IMR-90 (cell line): ENCODE measurements around the gene SPART.

ENCODE experiments used
- CHD1 ChIP-seq: IDR thresholded peaks from 2 replicates; pipeline ENCODE4 v1.6.1; 2012; ENCODE audit warnings: low read depth, low read length, improper control_type of control experiment
- ELK1 ChIP-seq: fragments of 150-350 bp; IDR thresholded peaks from 2 replicates; pipeline ENCODE4 v1.6.1; 2016; ENCODE audit warnings: low read depth, mild to moderate bottlenecking, low read length, moderate library complexity, borderline replicate concordance
- FOS ChIP-seq: fragments of 150-350 bp; IDR thresholded peaks from 2 replicates; pipeline ENCODE4 v1.6.1; 2016; ENCODE audit warnings: low read depth, low read length
- MAFK ChIP-seq: IDR thresholded peaks from 2 replicates; pipeline ENCODE4 v1.6.1; 2012; ENCODE audit warnings: low read depth, low read length, improper control_type of control experiment
- MXI1 ChIP-seq: IDR thresholded peaks from 2 replicates; pipeline ENCODE4 v1.6.1; 2012; ENCODE audit warnings: low read depth, mild to moderate bottlenecking, low read length, moderate library complexity, borderline replicate concordance
- POLR2A ChIP-seq: IDR thresholded peaks from 2 replicates; pipeline ENCODE4 v1.6.1; 2012; ENCODE audit warnings: mild to moderate bottlenecking, low read depth, low read length
- RAD21 ChIP-seq: IDR thresholded peaks from 2 replicates; pipeline ENCODE4 v1.6.1; 2012; ENCODE audit warnings: low read length, improper control_type of control experiment
- RCOR1 ChIP-seq: IDR thresholded peaks from 2 replicates; pipeline ENCODE4 v1.6.1; 2012; ENCODE audit warnings: mild to moderate bottlenecking, low read length, improper control_type of control experiment; ENCODE audit not compliant: insufficient replicate concordance
- TF ChIP-seq, protein P1 (sequence below): conservative IDR thresholded peaks from 2 replicates; pipeline ENCODE4 v1.5.1; 2012; ENCODE audit warnings: mild to moderate bottlenecking, low read depth, low read length, improper control_type of control experiment

- TF ChIP-seq, protein P1, sequence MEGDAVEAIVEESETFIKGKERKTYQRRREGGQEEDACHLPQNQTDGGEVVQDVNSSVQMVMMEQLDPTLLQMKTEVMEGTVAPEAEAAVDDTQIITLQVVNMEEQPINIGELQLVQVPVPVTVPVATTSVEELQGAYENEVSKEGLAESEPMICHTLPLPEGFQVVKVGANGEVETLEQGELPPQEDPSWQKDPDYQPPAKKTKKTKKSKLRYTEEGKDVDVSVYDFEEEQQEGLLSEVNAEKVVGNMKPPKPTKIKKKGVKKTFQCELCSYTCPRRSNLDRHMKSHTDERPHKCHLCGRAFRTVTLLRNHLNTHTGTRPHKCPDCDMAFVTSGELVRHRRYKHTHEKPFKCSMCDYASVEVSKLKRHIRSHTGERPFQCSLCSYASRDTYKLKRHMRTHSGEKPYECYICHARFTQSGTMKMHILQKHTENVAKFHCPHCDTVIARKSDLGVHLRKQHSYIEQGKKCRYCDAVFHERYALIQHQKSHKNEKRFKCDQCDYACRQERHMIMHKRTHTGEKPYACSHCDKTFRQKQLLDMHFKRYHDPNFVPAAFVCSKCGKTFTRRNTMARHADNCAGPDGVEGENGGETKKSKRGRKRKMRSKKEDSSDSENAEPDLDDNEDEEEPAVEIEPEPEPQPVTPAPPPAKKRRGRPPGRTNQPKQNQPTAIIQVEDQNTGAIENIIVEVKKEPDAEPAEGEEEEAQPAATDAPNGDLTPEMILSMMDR = no peak
- TF ChIP-seq RAD21 (no peak), ELK1 (no peak), POLR2A (no peak), MXI1 (no peak), FOS (no peak), RCOR1 (no peak), CHD1 (no peak), MAFK (no peak)
These were observed 16.7 kb upstream of the SPART start for GRCh38 chr13:36362914-36363313.
